GM18517 (cell line): Measurements from ENCODE around the gene UNKL.

Source experiments
- ATAC-seq: cut with Tn5 transposase; IDR thresholded peaks from one replicate; pipeline ENCODE4 v1.9.1; 2021; ENCODE audit warnings: mild to moderate bottlenecking, moderate library complexity; ENCODE audit not compliant: unreplicated experiment

UNKL gene

DNA sequence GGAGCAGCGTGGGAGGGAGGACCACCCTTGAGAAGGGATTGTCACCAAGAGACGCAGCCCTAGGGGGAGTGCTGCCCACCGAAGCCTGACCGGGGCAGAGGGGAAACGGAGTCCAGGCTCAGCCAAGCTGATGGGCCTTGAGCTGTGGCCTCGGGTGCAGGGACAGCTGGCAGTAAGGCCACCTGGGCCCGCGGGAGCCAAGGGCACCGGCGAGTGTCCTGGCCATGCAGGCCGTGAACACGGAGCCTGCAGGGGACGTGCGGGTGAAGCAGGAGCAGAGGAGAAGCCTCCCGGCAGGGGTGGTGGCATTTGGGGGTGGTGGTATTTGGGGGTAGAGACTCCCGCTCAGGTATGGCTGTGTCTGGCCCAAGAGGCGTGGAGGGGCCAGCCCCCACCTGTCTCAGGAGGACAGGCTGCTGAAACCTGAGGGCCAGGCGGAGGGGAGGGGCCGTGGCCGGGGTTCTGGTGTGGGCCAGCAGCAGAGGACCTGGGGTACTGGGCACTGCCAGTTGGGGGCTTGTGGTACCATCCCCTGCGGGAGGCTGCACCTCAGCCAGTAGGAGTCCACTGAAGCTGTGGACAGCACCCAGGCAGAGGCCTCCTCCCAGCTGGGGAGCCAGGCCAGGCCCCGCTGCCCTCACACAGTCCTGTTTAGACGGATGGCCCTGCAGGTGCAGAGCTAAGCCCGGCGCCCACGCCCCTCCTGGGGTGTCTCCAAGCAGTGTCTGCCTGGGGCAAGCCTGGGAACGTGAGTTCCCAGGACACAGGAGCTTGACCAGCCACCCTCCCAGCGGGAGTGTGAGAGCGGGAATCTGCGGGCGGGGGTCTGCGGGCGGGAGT lies 58.2 kb downstream of the UNKL start:
- no peak for ATAC-seq

DNA sequence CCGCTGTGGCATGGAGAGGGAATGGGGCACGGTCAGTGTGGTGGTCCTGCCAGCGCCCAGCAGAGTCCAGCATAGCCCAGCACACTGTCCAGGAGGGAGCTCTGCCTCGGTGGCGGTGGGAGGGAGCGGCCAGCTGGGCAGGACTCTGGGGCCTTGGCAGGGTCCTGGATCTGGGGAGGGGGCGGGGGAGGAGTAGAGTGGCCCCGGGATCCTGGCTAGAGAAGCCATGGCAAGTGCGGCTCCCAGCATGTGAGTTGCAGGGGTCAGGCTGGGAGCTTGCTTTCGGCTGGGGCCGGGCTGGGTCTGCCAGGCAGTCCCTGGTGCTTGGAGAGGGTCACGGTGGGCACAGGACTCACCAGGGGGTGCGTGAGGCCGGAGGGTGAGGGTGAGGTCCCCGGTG lies 58.9 kb downstream of the UNKL start:
- ATAC-seq: no peak

DNA sequence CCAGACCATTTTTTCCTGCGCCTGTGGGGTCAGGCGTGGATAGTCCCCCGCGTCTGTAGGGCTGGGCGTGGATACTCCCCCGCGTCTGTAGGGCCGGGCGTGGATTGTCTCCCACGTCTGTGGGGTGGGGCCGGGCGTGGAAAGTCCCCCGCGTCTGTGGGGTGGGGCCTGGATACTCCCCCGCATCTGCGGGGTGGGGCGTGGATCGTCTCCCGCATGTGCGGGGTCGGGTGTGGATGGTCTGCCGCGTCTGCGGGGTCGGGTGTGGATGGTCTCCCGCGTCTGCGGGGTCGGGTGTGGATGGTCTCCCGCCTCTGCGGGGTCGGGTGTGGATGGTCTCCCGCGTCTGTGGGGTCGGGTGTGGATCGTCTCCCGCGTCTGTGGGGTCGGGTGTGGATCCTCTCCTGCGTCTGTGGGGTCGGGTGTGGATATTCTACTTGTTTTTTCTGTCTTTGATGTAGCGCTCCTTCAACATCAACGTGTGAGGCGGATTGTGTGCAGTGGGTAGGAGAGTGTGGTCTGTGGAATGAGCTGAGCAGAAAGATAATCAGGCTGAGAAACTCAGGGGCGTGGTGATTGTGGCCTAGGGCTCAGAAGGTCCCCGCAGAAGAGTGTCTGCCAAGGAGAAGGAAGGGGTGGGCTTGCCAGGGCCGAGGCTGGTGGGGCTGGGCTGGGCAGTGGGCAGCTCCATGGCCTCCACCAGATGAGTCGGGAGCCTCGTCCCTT lies 59.5 kb downstream of the UNKL start:
- no peak for ATAC-seq

DNA sequence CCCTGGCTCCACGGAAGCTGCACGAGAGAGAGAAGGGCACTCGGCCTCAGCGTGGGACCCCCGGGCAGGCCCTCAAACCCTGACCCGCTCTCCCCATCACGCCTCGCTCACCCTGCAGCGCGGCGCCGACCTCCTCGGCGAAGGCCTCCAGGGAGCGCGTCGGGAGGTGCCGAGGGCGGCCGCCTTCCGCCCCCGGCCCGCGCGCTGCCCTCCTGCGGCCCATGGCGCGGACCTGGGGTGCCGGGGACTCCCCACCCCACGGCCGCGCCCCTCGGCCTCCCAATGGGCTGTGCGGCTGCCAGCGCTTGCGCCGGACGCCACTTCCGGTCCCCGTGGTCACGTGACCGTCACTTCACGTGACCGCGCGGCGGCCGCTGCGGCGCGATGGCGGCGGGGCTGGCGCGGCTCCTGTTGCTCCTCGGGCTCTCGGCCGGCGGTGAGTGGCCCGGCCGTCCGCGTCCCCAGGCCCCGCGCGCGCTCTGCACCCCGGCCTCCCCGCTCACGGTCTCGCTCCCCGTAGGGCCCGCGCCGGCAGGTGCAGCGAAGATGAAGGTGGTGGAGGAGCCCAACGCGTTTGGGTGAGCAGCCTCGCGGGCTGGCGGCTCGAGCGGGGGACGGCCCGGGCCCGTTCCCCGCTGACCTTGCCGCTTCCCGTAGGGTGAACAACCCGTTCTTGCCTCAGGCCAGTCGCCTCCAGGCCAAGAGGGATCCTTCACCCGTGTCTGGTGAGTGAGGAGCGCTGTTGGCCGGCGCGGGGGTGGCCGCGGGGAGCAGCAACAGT lies 62.7 kb downstream of the UNKL start, which contains the start of the genes GNPTG and TSR3:
Gene GNPTG (plus strand): TSS at position 350 of the 781 bp plus-strand sequence. CDS start 35 bp downstream, at position 385.
Gene TSR3 (minus strand): TSS at position 297 of the 781 bp plus-strand sequence. CDS start 74 bp downstream, at position 223.
- peak; percentile 47 for ATAC-seq

DNA sequence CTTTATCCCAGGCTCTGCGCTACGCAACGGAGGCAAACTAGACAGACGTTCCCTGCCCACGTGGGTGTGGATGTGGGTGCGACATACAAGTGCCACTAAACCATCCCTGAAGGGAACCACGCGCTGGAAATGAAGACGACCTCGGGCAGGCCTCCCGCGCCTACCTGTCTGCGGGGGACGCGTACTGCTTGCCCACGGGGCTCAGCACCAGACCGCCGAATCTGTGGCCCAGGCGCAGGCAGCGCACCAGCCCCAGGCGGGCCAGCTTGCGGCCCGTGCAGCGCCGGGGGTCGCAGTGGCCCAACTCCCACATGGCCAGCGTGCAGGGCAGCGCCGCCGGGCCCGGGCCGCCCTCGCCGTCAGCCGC lies 63.3 kb downstream of the UNKL start:
- peak; percentile 13 for ATAC-seq

DNA sequence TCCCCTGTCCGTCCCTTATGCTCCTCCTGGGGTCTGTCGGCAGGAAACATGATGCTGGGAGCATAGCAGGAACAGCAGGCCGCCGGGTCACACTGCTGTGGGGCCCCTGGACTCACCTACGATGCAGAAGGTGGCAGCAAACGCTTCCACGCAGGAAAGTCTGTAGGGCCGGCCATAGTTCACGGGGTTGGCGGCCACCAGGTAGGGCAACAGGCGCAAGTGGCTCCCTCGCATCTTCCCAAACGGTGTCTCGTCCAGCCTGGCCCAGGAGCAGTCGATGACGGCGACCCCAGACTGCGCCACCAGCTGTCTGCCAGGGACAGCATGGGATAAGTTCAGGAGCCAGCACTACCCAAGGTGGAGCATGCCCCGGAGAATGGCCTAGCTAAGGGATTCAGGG lies 63.8 kb downstream of the UNKL start:
- ATAC-seq: no peak

DNA sequence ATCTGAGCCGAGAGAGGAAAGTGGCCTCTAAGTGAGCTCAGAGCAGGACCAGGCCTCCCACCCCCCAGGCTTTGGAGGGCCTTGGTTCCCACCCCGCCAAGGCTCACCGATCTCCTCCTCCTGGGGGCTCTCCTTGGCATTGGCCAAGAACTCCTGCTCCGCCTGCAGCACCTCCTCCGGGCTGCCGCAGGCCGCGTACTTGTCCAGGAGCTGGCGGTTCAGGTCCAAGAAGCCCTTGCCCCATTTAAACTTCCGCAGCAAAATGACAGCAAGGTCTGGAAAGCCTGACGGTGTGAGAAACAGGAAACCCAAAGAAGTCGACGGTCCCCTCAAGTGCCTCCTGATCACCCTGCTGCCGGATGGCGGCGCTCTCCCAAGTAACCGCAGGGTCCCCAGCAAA lies 64.6 kb downstream of the UNKL start:
- ATAC-seq: no peak

DNA sequence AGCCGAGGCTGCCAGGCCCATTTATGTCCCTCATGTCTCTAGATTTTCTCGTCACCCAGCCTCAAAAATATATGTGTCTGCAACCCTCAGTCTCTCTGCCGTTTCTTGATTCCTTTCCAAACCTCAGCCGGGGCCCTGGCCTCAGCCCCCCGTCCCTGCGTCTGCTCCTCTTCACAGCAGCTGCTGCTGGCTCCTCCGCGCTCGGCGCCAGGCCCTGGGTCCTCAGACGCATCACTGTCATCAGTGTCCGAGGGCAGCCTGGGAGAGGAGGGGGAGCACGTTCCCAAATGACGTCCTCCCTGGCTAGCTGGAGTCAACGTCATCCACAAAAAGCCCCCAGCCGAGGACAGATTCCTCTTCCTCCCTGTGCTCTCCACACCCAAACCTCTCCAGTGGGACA lies 65.2 kb downstream of the UNKL start:
- no peak for ATAC-seq

DNA sequence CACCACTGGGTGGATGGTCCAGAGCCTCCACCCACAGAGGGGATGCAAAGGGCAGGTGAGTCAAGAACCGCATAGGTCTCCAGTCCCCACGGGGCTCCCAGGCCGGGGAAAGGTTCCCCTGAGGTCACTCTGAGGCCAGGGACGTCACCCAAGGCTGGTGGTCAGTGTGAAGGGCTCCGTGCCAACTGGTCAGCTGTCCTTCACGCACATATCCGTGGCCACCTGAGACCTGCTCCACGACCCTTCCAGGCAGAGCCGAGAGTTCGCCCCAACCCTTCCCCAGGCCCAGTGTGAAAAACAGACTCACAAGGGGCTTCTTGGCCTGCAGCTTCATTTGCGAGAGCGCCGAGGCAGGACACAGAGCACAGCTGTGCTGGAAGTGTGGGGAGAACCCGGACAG lies 65.6 kb downstream of the UNKL start:
- no peak for ATAC-seq

DNA sequence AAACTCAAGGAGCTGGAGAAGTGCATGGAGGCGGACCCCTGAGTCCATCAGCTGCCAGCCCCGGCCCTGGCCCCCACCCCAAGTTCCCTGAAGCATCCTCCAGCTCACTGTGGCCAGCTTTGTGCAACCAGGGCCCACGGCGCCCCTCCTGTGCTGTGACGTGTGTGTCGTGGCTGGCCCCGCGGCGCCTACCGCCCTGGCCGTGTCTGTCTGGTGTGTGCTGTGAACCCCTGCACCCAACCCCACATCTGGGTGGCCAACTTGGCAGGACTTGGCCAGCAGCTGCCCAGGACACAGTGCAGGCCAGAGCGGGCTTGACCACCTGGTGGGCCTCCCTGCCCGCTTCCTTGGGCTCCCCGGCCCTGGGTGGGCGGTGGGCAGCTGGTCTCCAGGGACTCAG lies 66.1 kb downstream of the UNKL start:
- ATAC-seq: no peak

DNA sequence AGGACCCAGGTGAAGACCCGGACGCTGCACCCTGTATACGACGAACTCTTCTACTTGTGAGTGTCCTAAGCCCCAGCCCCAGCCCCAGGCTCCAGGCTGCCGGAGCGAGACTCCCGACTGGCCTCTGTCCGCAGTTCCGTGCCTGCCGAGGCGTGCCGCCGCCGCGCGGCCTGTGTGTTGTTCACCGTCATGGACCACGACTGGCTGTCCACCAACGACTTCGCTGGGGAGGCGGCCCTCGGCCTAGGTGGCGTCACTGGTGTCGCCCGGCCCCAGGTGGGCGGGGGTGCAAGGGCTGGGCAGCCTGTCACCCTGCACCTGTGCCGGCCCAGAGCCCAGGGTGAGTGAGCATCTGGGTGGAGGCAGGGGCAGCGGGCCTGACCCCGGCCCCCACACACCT lies 66.5 kb downstream of the UNKL start:
- ATAC-seq: no peak

DNA sequence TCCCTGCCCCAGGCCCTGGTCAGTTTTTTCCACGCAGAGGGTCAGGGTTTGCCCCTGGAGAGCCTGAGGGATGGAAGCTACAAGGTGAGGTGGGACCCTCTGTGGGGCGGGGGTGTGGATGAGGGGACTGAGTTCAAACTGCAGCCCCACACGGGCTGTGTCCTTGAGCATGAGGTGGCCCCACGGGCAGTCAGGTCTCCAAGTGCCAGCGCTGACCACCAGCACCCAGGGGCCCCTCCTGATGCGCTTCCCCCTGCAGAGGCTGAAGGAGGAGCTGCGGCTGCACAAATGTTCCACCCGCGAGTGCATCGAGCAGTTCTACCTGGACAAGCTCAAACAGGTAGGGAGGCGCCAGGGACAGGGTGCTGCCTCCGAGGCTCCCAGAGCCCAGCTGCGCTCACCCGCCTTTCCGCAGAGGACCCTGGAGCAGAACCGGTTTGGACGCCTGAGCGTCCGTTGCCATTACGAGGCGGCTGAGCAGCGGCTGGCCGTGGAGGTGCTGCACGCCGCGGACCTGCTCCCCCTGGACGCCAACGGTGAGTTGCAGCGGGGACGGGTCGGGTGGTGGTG lies 67.1 kb downstream of the UNKL start:
- no peak for ATAC-seq

DNA sequence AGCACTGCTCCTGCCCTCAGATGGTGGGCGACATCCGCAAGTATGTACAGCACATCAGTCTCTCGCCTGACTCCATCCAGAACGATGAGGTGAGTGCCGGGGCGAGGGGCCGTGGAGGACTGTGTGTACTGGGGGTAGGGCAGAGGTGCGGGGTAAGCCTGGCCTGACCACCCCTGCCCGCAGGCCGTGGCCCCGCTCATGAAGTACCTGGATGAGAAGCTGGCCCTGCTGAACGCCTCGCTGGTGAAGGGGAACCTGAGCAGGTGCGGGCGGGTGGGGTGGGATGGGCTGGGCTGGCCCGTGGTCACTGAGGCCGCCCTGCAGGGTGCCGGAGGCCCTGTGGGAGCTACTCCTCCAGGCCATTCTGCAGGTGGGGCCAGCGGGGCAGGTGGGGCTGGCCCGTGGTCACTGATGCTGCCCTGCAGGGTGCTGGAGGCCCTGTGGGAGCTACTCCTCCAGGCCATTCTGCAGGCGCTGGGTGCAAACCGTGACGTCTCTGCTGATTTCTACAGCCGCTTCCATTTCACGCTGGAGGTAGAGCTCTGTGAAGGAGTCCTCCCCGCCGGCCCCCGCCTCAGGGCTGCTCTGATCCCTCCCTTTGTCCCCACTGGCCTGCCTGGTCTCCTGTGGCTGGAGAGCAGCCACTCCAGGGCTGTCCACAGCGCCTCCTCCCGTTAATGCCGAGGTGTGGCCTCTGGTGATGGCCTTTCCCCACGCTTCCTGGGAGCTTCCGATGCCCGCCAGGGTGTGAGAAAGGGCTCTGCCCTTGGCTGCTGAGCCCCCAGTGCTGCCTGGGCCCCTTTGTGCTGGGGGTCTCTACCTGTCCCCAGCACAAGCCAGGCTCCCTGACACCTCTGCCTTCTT lies 67.8 kb downstream of the UNKL start:
- ATAC-seq: no peak

DNA sequence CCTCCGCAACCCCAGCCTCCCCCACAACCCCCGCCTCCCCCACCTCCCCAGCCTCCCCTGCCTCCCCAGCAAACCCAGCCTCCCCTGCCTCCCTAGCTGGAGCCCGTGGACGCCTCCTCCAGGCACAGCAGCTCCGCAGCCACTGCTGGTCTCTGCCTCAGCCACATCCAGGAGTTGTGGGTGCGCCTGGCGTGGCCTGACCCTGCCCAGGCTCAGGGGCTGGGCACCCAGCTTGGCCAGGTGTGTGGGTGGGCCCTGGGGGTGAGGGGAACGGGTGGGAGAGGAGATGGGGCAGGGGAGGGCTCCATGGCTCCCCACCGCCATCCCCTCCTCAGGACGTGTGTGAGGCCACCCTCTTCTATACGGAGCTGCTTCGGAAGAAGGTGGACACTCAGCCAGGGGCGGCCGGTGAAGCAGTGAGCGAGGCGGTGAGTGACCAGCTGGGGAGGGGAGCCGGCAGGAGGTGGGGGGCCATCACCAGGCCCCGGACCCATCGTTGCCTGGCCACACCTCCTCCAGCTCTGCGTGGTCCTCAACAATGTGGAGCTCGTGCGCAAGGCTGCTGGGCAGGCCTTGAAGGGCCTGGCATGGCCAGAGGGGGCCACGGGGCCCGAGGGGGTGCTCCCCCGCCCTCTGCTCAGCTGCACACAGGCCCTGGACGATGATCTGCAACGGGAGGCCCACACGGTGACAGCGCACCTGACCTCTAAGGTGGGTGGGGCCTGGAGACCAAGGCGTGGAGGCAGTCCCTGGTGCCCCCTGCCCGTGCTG lies 68.7 kb downstream of the UNKL start:
- no peak for ATAC-seq

DNA sequence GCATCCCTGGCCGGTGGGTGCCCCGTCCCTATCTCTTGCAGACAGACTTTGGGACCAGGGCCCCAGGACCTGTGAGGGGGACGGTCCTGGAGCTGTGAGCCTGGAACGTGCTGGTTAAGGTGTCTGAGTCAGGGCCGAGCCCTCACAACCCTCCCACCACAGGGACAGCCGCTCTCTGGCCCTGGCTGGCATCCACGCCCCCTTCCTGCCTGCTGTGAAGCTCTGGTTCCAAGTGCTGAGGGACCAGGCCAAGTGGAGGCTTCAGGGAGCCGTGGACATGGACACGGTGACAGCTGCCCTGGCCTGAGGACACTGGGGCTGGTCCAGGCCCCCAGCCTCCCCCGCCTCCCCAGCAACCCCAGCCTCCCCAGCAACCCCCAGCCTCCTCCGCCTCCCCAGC lies 69.4 kb downstream of the UNKL start:
- no peak for ATAC-seq

DNA sequence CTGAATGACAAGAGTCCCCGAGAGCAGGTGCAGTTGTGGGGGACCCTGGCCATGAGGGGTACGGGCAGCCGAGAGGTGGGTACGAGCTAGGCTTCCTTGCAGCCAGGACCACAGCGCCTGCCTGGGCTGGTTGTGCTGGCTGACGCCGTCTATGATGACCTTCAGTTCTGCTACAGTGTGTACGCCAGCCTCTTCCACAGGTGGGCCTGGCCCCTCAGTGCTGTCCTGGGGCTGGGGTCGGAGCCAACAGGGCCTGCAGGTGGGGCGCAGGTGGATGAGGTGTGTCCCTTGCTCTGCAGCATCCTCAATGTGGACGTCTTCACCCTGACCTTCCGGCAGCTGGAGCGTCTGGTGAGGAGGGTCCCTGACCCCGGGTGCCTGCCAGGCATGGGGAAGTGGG lies 70.0 kb downstream of the UNKL start:
- ATAC-seq: no peak

DNA sequence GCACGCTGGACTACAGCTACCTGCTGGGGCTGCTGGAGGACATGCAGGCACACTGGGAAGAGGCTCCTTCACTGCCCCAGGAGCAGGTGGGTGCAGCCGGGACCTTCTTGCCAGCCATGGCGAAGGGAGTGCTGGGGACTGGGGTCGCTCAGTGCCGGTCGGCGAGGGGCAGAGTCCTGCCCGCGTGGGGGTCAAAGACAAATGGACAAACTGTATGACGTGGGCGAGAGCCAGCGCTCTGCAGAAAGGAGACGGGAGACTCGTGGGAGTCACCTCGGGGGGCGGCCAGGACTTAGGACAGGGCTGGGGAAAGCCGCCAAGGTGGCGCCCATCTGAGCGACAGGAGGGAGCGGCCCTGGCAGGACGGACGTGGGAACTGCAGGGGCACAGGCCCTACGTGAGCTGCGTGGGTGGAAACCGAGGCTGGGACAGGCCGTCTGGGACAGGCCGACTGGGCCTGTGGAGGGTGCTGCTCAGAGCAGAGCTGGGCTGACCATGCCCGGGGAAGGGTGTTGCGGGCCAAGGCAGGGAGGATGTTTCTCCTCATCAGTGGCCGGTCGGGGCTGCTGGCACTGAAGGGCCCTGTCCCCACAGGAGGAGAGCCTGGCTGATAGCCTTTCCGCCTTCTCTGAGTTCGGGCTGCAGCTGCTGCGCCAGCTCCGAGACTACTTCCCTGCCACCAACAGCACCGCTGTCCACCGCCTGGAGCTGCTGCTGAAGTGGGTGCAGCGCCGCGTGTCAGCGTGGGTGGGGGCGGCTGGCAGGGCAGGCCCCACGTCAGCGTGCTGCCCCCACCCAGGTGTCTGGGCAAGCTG lies 70.9 kb downstream of the UNKL start:
- peak; percentile 2 for ATAC-seq
